Natural killer cell (primary cell): Measurements from ENCODE around the gene HEPACAM2. TPM values are rescaled to one million over a fixed set of nuclear protein-coding genes. Genes with fewer than 3 reads are reported as not detected.

Experiments
- ATAC-seq, 3 donors: fragments of 150-1000 bp in 2 of 3; fragments of 200-7000 bp in 1 of 3; cut with Tn5 transposase; 1 replicate in 1 of 3; 2 replicates in 2 of 3; pipeline ENCODE4 v1.10.0; 2021; ENCODE audit warnings: mild to moderate bottlenecking in 2 of 3, moderate library complexity in 2 of 3
- DNase-seq, 2 donors: peaks; one replicate each; pipeline versions ENCODE4 v3.0.0 to v3.0.0-alpha.2; 2013 to 2021; ENCODE audit warnings: mixed read lengths in 1 of 2
- H3K27ac ChIP-seq: one replicate; pipeline ENCODE4 v1.5.1; 2013; ENCODE audit warnings: mild to moderate bottlenecking, low read length
- H3K27me3 ChIP-seq: one replicate; pipeline ENCODE4 v1.6.1; 2013; ENCODE audit warnings: low read length; ENCODE audit not compliant: control insufficient read depth, insufficient read depth
- H3K36me3 ChIP-seq: one replicate; pipeline ENCODE4 v1.6.1; 2013; ENCODE audit warnings: low read length; ENCODE audit not compliant: control insufficient read depth, insufficient read depth
- H3K4me1 ChIP-seq: one replicate; pipeline ENCODE4 v1.6.1; 2013; ENCODE audit warnings: low read length; ENCODE audit not compliant: control insufficient read depth, insufficient read depth
- H3K4me3 ChIP-seq: one replicate; pipeline ENCODE4 v1.5.1; 2013; ENCODE audit warnings: low read length
- H3K9me3 ChIP-seq: one replicate; pipeline ENCODE4 v1.6.1; 2013; ENCODE audit warnings: low read length; ENCODE audit not compliant: control insufficient read depth, insufficient read depth
- H3K27ac Mint-ChIP-seq, 2 donors: one replicate each; pipeline ENCODE4 v1.8.0; 2022; ENCODE audit warnings: mild to moderate bottlenecking in 2 of 2, mixed read lengths in 2 of 2, moderate library complexity in 1 of 2
- H3K27me3 Mint-ChIP-seq, 2 donors: one replicate each; pipeline ENCODE4 v1.8.0; 2022; ENCODE audit warnings: low read depth in 2 of 2, mixed read lengths in 2 of 2
- H3K36me3 Mint-ChIP-seq: one replicate; pipeline ENCODE4 v1.8.0; 2022; ENCODE audit warnings: mixed read lengths
- H3K4me1 Mint-ChIP-seq, 2 donors: one replicate each; pipeline ENCODE4 v1.8.0; 2022; ENCODE audit warnings: mixed read lengths in 2 of 2
- H3K4me3 Mint-ChIP-seq: one replicate; pipeline ENCODE4 v1.8.0; 2022; ENCODE audit warnings: mild to moderate bottlenecking, moderate library complexity, mixed read lengths
- H3K9me3 Mint-ChIP-seq, 2 donors: one replicate each; pipeline ENCODE4 v1.8.0; 2022; ENCODE audit warnings: mixed read lengths in 2 of 2
- WGBS: methylation state at CpG from one replicate; pipeline ENCODE4 v1.1.7; 2013; ENCODE audit warnings: missing lambda C conversion rate; ENCODE audit not compliant: insufficient coverage; 5-methylcytosine and 5-hydroxymethylcytosine counted together
- intact Hi-C: fragments of 100-400 bp; cut with micrococcal nuclease; formaldehyde crosslinking; loops from one replicate; pipeline ENCODE4 v1.14.2; 2022
- total RNA-seq, 4 donors: library from RNA; stranded (reverse); fragments of 120-200 nt in 1 of 4; gene quantifications; one replicate each; pipeline versions ENCODE4 v1.2.3 to v1.2.4, GENCODE V29; 2013 to 2022
- TF ChIP-seq, protein P1 (sequence below): fragments of 200-600 bp; IDR thresholded peaks from one replicate; pipeline ENCODE4 v1.8.0; 2022; ENCODE audit warnings: antibody characterized with exemption

The HEPACAM2 gene
- total RNA-seq, 3 donors from 2014 or later (not counting 1 experiment from before 2014, with no cell fraction given): not detected

DNA sequence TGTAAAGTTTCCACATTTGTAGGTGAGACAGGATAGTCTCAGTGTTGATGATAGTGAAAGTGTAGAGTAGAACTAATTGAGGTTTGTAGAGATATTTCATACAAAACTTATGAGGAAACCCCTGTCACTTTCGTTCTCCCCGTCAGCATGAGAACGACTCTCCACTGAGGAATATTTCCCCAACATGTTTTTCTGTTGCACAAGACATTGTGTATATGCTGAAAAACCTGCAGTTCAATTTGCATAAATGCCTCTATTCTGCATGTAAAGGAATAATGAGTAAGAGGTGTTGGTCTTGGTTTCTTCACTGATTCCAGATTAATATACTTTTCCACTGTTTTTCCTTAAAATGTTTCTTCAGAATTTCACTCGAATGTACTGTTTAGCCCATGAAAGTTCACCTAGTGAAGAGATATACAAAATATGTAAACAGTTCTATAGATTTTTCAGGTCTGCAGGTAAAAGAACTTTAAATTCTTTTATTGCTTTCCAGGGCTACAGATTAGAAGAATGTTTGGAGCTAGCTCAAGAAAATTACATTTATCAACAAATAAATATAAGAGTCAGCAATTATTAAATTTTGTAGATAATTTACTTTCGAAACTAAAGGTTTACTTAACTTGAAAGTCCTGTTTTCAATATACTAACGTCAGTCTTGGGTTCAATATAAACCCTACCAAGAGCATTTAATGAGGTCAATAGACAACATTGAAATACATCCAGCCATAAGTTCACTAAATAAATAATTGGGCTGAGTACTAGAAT, 37.2 kb downstream of the HEPACAM2 start:
- H3K27me3 ChIP-seq: no peaks in the 10 kb centered on the region
- no peaks in the 10 kb centered on the region for H3K36me3 ChIP-seq
- Mint-ChIP-seq H3K36me3 (no peaks in the 10 kb centered on the region), H3K4me1 (no peaks in the 10 kb centered on the region), H3K27me3 (peaks cover 29 to 74% of the 10 kb centered on the region in 2 donors), H3K9me3 (no peaks in the 10 kb centered on the region), H3K4me3 (no peak overlapping the region), H3K27ac (no peak overlapping the region)
- intact Hi-C loops: no loop called here
- WGBS: 74% methylated on average over 5 of the region's 6 CpGs
- H3K27ac ChIP-seq: no peak overlapping the region
- ATAC-seq (no peak), DNase-seq (no peak)
- no peaks in the 10 kb centered on the region for H3K4me1 ChIP-seq
- no peaks in the 10 kb centered on the region for H3K9me3 ChIP-seq
- H3K4me3 ChIP-seq: no peak overlapping the region
- TF ChIP-seq, protein P1, sequence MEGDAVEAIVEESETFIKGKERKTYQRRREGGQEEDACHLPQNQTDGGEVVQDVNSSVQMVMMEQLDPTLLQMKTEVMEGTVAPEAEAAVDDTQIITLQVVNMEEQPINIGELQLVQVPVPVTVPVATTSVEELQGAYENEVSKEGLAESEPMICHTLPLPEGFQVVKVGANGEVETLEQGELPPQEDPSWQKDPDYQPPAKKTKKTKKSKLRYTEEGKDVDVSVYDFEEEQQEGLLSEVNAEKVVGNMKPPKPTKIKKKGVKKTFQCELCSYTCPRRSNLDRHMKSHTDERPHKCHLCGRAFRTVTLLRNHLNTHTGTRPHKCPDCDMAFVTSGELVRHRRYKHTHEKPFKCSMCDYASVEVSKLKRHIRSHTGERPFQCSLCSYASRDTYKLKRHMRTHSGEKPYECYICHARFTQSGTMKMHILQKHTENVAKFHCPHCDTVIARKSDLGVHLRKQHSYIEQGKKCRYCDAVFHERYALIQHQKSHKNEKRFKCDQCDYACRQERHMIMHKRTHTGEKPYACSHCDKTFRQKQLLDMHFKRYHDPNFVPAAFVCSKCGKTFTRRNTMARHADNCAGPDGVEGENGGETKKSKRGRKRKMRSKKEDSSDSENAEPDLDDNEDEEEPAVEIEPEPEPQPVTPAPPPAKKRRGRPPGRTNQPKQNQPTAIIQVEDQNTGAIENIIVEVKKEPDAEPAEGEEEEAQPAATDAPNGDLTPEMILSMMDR: no peak

DNA sequence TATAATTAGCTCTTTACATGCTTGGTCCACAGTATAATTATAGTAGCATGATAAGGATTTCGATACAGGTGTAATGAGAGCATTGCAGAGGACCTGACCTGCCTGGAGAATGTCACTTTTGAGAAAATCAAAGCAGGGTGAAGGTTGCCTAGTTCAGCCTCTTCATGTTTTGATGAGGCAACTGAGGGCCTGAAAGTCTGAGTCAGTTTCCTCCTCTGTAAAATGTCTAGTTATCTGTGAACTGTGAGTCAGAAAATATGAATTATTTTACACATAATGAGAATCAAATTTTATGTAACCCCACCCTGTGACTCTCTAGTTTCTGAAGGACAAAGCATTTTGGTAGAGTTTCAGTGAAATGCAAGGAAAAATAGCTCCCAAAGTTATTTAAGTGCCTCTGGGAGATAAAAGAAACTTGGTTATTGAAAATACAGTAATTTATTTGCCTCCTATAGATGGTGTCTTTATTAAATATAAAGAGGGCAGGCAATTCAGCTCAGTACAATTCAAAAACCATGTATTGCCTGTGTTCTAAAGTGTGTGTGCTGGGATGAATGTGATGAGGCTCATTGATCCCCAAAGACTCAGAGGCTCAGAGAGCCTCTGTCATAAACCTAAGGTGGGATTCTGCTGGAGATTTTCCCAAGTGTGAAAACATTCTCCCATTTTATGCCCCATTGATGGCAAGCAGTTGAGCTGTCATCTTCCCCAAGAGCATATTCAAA, 40.8 kb downstream of the HEPACAM2 start:
- Histone ChIP-seq H3K4me3 (no peak overlapping the region), H3K4me1 (no peaks in the 10 kb centered on the region), H3K27me3 (no peaks in the 10 kb centered on the region), H3K9me3 (no peaks in the 10 kb centered on the region), H3K36me3 (no peaks in the 10 kb centered on the region), H3K27ac (no peak overlapping the region)
- intact Hi-C loops: no loop called here
- ATAC-seq (no peak), DNase-seq (no peak)
- Mint-ChIP-seq H3K27me3 (peaks cover 34 to 62% of the 10 kb centered on the region in 2 donors), H3K4me3 (no peak overlapping the region), H3K9me3 (no peaks in the 10 kb centered on the region), H3K36me3 (no peaks in the 10 kb centered on the region), H3K27ac (no peak overlapping the region), H3K4me1 (no peaks in the 10 kb centered on the region)
- WGBS: 67% methylated on average over 1 of the region's 1 CpG
- TF ChIP-seq, protein P1: no peak

DNA sequence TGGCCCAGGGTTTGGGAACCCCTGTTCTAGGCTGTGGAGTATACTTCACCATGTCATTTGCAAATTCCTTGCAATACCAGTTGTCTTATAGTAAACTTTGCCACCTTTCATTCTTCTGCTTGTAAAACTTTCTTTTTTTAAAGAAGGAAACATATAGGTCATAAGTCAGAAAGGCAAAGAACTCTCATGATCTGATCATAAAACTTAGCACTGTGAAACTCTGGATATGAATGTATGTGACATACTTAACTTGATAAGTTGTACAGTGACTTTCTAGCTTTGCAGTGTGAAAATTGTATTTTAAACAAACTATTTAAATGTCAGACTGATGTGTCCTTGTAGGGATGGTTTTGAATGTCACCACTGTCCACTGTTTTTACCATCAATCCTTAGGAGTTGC, 47.1 kb downstream of the HEPACAM2 start:
- intact Hi-C loops: no loop called here
- H3K27ac ChIP-seq: no peak overlapping the region
- H3K4me3 Mint-ChIP-seq: no peak overlapping the region
- no peaks in the 10 kb centered on the region for H3K36me3 Mint-ChIP-seq
- H3K4me3 ChIP-seq: no peak overlapping the region
- H3K27ac Mint-ChIP-seq: no peak overlapping the region
- ATAC-seq: no peak
- H3K4me1 ChIP-seq: no peaks in the 10 kb centered on the region
- no peaks in the 10 kb centered on the region for H3K36me3 ChIP-seq
- H3K9me3 Mint-ChIP-seq: no peaks in the 10 kb centered on the region
- H3K4me1 Mint-ChIP-seq: no peaks in the 10 kb centered on the region
- no peak for DNase-seq
- H3K27me3 ChIP-seq: no peaks in the 10 kb centered on the region
- H3K27me3 Mint-ChIP-seq: peaks cover 21 to 29% of the 10 kb centered on the region in 2 donors
- H3K9me3 ChIP-seq: no peaks in the 10 kb centered on the region
- TF ChIP-seq, protein P1: no peak
